HEK293 (cell line): ENCODE measurements around the gene SKAP1.

Experiments
- GFI1B ChIP-seq: fragments of 450-650 bp; formaldehyde crosslinking; IDR thresholded peaks from 2 replicates; pipeline ENCODE4 v1.5.1; 2016; ENCODE audit warnings: missing biosample characterization, missing genetic modification characterization
- GLI4 ChIP-seq: fragments of 450-650 bp; formaldehyde crosslinking; IDR thresholded peaks from 2 replicates; pipeline ENCODE4 v1.5.1; 2016; ENCODE audit warnings: missing biosample characterization, missing genetic modification characterization
- HOXC10 ChIP-seq: sonication (generic); formaldehyde crosslinking; IDR thresholded peaks from 2 replicates; pipeline ENCODE4 v1.8.1; 2023; ENCODE audit warnings: mild to moderate bottlenecking, missing genetic modification reagents
- KLF8 ChIP-seq: fragments of 450-650 bp; formaldehyde crosslinking; IDR thresholded peaks from 2 replicates; pipeline ENCODE4 v1.5.1; 2016; ENCODE audit warnings: missing biosample characterization, missing genetic modification characterization
- MEIS1 ChIP-seq: sonication (generic); formaldehyde crosslinking; IDR thresholded peaks from 2 replicates; pipeline ENCODE4 v1.8.1; 2022; ENCODE audit warnings: missing genetic modification reagents, mild to moderate bottlenecking, borderline replicate concordance
- SP7 ChIP-seq: fragments of 450-650 bp; formaldehyde crosslinking; IDR thresholded peaks from 2 replicates; pipeline ENCODE4 v1.5.1; 2016; ENCODE audit warnings: missing biosample characterization, missing genetic modification characterization
- TCF7L2 ChIP-seq: IDR thresholded peaks from 2 replicates; pipeline ENCODE4 v1.6.1; 2011; ENCODE audit warnings: low read depth, mild to moderate bottlenecking, inconsistent platforms, low read length, moderate library complexity, borderline replicate concordance
- YY1 ChIP-seq: fragments of 450-650 bp; formaldehyde crosslinking; IDR thresholded peaks from 2 replicates; pipeline ENCODE4 v1.5.1; 2018; ENCODE audit warnings: missing biosample characterization, missing genetic modification characterization
- ZBTB7A ChIP-seq: fragments of 450-650 bp; formaldehyde crosslinking; IDR thresholded peaks from 2 replicates; pipeline ENCODE4 v1.5.1; 2016; ENCODE audit warnings: low read depth, missing biosample characterization, missing genetic modification characterization
- ZEB2 ChIP-seq: fragments of 450-650 bp; formaldehyde crosslinking; IDR thresholded peaks from 2 replicates; pipeline ENCODE4 v1.5.1; 2016; ENCODE audit warnings: missing biosample characterization, missing genetic modification characterization
- ZFP41 ChIP-seq: fragments of 450-650 bp; formaldehyde crosslinking; IDR thresholded peaks from 2 replicates; pipeline ENCODE4 v1.5.1; 2016; ENCODE audit warnings: missing biosample characterization, missing genetic modification characterization, borderline replicate concordance
- ZNF121 ChIP-seq: fragments of 450-650 bp; formaldehyde crosslinking; IDR thresholded peaks from 2 replicates; pipeline ENCODE4 v1.5.1; 2016; ENCODE audit warnings: missing biosample characterization, missing genetic modification characterization
- ZNF138 ChIP-seq: fragments of 450-650 bp; formaldehyde crosslinking; IDR thresholded peaks from 2 replicates; pipeline ENCODE4 v1.5.1; 2016; ENCODE audit warnings: missing biosample characterization, missing genetic modification characterization, borderline replicate concordance
- ZNF146 ChIP-seq: fragments of 450-650 bp; formaldehyde crosslinking; IDR thresholded peaks from 2 replicates; pipeline ENCODE4 v1.5.1; 2016; ENCODE audit warnings: missing biosample characterization, missing genetic modification characterization
- ZNF19 ChIP-seq: fragments of 450-650 bp; formaldehyde crosslinking; IDR thresholded peaks from 2 replicates; pipeline ENCODE4; 2016; ENCODE audit warnings: missing biosample characterization, missing genetic modification characterization, low read depth
- ZNF221 ChIP-seq: fragments of 450-650 bp; formaldehyde crosslinking; IDR thresholded peaks from 2 replicates; pipeline ENCODE4 v1.5.1; 2017; ENCODE audit warnings: missing biosample characterization, missing genetic modification characterization, borderline replicate concordance
- ZNF324 ChIP-seq: fragments of 450-650 bp; formaldehyde crosslinking; IDR thresholded peaks from 2 replicates; pipeline ENCODE4 v1.5.1; 2016; ENCODE audit warnings: missing biosample characterization, missing genetic modification characterization
- ZNF354C ChIP-seq: fragments of 450-650 bp; formaldehyde crosslinking; IDR thresholded peaks from 2 replicates; pipeline ENCODE4 v1.5.1; 2016; ENCODE audit warnings: missing biosample characterization, missing genetic modification characterization, low read depth, borderline replicate concordance
- ZNF391 ChIP-seq: fragments of 450-650 bp; formaldehyde crosslinking; IDR thresholded peaks from 2 replicates; pipeline ENCODE4 v1.5.1; 2016; ENCODE audit warnings: low read depth, missing biosample characterization, missing genetic modification characterization, borderline replicate concordance
- ZNF394 ChIP-seq: fragments of 450-650 bp; formaldehyde crosslinking; IDR thresholded peaks from 2 replicates; pipeline ENCODE4 v1.5.1; 2016; ENCODE audit warnings: missing biosample characterization, missing genetic modification characterization, mild to moderate bottlenecking, moderate library complexity, borderline replicate concordance
- ZNF529 ChIP-seq: fragments of 450-650 bp; formaldehyde crosslinking; IDR thresholded peaks from 2 replicates; pipeline ENCODE4 v1.5.1; 2017; ENCODE audit warnings: missing genetic modification characterization, missing biosample characterization; ENCODE audit not compliant: insufficient replicate concordance
- ZNF629 ChIP-seq: fragments of 450-650 bp; formaldehyde crosslinking; IDR thresholded peaks from 2 replicates; pipeline ENCODE4 v1.5.1; 2017; ENCODE audit warnings: missing biosample characterization, missing genetic modification characterization
- ZNF670 ChIP-seq: fragments of 450-650 bp; formaldehyde crosslinking; IDR thresholded peaks from 2 replicates; pipeline ENCODE4 v1.5.1; 2016; ENCODE audit warnings: missing biosample characterization, missing genetic modification characterization, low read depth
- ZNF701 ChIP-seq: fragments of 450-650 bp; formaldehyde crosslinking; IDR thresholded peaks from 2 replicates; pipeline ENCODE4 v1.5.1; 2016; ENCODE audit warnings: missing biosample characterization, missing genetic modification characterization
- ZNF768 ChIP-seq: fragments of 450-650 bp; formaldehyde crosslinking; IDR thresholded peaks from 2 replicates; pipeline ENCODE4 v1.5.1; 2018; ENCODE audit warnings: missing biosample characterization, mild to moderate bottlenecking, missing genetic modification characterization
- ZNF785 ChIP-seq: fragments of 450-650 bp; formaldehyde crosslinking; IDR thresholded peaks from 2 replicates; pipeline ENCODE4 v1.5.1; 2016; ENCODE audit warnings: missing biosample characterization, missing genetic modification characterization
- ZSCAN30 ChIP-seq: fragments of 450-650 bp; IDR thresholded peaks from 2 replicates; pipeline ENCODE4 v1.5.1; 2018; ENCODE audit warnings: missing biosample characterization, mild to moderate bottlenecking, missing genetic modification characterization, moderate library complexity
- TF ChIP-seq, protein P1 (sequence below): fragments of 450-650 bp; formaldehyde crosslinking; IDR thresholded peaks from 2 replicates; pipeline ENCODE4 v1.5.1; 2016; ENCODE audit warnings: missing biosample characterization, missing genetic modification characterization
- TF ChIP-seq, protein P2 (sequence below): fragments of 450-650 bp; formaldehyde crosslinking; IDR thresholded peaks from 2 replicates; pipeline ENCODE4 v1.5.1; 2016; ENCODE audit warnings: missing biosample characterization, missing genetic modification characterization, low read depth
- TF ChIP-seq, protein P3 (sequence below): fragments of 450-650 bp; formaldehyde crosslinking; IDR thresholded peaks from 2 replicates; pipeline ENCODE4 v1.5.1; 2016; ENCODE audit warnings: missing biosample characterization, missing genetic modification characterization
- TF ChIP-seq, protein P4 (sequence below): fragments of 450-650 bp; formaldehyde crosslinking; IDR thresholded peaks from 2 replicates; pipeline ENCODE4 v1.5.1; 2016; ENCODE audit warnings: missing biosample characterization, missing genetic modification characterization

The SKAP1 gene

DNA sequence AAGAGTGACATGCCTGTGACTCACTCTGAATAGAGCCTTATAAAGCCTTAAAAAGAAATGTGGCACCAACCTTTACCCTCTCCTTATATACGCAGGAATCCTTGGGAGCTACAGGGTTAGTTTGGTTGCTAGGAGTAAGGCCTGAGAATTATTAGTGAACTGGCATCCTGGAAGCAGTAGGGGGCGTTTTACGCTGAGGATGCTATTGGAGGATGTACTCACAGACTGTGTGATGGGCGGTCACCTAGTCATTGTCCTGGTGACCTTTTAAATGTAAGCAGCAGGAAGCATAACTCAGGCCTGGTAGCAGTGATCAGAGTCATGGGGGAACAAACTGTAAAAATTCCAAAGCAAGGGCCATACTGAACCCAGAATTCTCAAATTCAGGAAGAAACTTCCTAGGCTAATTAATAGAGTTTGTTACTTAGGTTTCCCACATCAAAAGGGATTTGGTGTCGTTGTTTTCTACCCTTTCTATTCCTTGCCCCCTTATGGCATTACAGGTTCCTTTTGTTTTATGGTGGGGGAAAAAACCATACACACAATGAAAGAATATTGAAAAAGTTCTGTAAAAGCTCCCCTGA lies 168.6 kb downstream of the SKAP1 start (continued):
- TF ChIP-seq, protein P1, sequence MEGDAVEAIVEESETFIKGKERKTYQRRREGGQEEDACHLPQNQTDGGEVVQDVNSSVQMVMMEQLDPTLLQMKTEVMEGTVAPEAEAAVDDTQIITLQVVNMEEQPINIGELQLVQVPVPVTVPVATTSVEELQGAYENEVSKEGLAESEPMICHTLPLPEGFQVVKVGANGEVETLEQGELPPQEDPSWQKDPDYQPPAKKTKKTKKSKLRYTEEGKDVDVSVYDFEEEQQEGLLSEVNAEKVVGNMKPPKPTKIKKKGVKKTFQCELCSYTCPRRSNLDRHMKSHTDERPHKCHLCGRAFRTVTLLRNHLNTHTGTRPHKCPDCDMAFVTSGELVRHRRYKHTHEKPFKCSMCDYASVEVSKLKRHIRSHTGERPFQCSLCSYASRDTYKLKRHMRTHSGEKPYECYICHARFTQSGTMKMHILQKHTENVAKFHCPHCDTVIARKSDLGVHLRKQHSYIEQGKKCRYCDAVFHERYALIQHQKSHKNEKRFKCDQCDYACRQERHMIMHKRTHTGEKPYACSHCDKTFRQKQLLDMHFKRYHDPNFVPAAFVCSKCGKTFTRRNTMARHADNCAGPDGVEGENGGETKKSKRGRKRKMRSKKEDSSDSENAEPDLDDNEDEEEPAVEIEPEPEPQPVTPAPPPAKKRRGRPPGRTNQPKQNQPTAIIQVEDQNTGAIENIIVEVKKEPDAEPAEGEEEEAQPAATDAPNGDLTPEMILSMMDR (tag by site-specific recombination) = peak; percentile 47; the same call in 1 of the 2 replicates
- no peak for TF ChIP-seq TCF7L2
- no peak for TF ChIP-seq ZNF138 (tag by site-specific recombination)
- TF ChIP-seq, protein P2, sequence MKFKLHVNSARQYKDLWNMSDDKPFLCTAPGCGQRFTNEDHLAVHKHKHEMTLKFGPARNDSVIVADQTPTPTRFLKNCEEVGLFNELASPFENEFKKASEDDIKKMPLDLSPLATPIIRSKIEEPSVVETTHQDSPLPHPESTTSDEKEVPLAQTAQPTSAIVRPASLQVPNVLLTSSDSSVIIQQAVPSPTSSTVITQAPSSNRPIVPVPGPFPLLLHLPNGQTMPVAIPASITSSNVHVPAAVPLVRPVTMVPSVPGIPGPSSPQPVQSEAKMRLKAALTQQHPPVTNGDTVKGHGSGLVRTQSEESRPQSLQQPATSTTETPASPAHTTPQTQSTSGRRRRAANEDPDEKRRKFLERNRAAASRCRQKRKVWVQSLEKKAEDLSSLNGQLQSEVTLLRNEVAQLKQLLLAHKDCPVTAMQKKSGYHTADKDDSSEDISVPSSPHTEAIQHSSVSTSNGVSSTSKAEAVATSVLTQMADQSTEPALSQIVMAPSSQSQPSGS (tag by site-specific recombination) = no peak
- TF ChIP-seq KLF8 (tag by site-specific recombination) = no peak
- TF ChIP-seq YY1 = no peak
- TF ChIP-seq ZNF394 = no peak
- no peak for TF ChIP-seq ZBTB7A (tag by site-specific recombination)
- TF ChIP-seq ZNF391 (tag by site-specific recombination) = no peak
- no peak for TF ChIP-seq HOXC10 (CRISPR knock-in tag)
- no peak for TF ChIP-seq ZNF768 (tag by site-specific recombination)
- no peak for TF ChIP-seq GFI1B (tag by site-specific recombination)
- no peak for TF ChIP-seq ZFP41 (tag by site-specific recombination)
- TF ChIP-seq ZNF146 (tag by site-specific recombination) = no peak
- TF ChIP-seq, protein P3, sequence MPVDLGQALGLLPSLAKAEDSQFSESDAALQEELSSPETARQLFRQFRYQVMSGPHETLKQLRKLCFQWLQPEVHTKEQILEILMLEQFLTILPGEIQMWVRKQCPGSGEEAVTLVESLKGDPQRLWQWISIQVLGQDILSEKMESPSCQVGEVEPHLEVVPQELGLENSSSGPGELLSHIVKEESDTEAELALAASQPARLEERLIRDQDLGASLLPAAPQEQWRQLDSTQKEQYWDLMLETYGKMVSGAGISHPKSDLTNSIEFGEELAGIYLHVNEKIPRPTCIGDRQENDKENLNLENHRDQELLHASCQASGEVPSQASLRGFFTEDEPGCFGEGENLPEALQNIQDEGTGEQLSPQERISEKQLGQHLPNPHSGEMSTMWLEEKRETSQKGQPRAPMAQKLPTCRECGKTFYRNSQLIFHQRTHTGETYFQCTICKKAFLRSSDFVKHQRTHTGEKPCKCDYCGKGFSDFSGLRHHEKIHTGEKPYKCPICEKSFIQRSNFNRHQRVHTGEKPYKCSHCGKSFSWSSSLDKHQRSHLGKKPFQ (tag by site-specific recombination) = no peak
- TF ChIP-seq SP7 (tag by site-specific recombination) = peak; percentile 65
- no peak for TF ChIP-seq ZNF221
- TF ChIP-seq GLI4 (tag by site-specific recombination) = no peak
- TF ChIP-seq ZNF670 (tag by site-specific recombination) = no peak
- no peak for TF ChIP-seq ZSCAN30 (tag by site-specific recombination)
- TF ChIP-seq ZNF785 = no peak
- TF ChIP-seq ZNF701 (tag by site-specific recombination) = no peak
- no peak for TF ChIP-seq MEIS1 (CRISPR knock-in tag)
- no peak for TF ChIP-seq ZNF324 (tag by site-specific recombination)
- TF ChIP-seq ZNF354C (tag by site-specific recombination) = no peak
- TF ChIP-seq ZNF529 = no peak
- no peak for TF ChIP-seq ZEB2 (tag by site-specific recombination)
- TF ChIP-seq ZNF121 (tag by site-specific recombination) = no peak
- no peak for TF ChIP-seq ZNF629 (tag by site-specific recombination)
- no peak for TF ChIP-seq ZNF19 (tag by site-specific recombination)
- TF ChIP-seq, protein P4, sequence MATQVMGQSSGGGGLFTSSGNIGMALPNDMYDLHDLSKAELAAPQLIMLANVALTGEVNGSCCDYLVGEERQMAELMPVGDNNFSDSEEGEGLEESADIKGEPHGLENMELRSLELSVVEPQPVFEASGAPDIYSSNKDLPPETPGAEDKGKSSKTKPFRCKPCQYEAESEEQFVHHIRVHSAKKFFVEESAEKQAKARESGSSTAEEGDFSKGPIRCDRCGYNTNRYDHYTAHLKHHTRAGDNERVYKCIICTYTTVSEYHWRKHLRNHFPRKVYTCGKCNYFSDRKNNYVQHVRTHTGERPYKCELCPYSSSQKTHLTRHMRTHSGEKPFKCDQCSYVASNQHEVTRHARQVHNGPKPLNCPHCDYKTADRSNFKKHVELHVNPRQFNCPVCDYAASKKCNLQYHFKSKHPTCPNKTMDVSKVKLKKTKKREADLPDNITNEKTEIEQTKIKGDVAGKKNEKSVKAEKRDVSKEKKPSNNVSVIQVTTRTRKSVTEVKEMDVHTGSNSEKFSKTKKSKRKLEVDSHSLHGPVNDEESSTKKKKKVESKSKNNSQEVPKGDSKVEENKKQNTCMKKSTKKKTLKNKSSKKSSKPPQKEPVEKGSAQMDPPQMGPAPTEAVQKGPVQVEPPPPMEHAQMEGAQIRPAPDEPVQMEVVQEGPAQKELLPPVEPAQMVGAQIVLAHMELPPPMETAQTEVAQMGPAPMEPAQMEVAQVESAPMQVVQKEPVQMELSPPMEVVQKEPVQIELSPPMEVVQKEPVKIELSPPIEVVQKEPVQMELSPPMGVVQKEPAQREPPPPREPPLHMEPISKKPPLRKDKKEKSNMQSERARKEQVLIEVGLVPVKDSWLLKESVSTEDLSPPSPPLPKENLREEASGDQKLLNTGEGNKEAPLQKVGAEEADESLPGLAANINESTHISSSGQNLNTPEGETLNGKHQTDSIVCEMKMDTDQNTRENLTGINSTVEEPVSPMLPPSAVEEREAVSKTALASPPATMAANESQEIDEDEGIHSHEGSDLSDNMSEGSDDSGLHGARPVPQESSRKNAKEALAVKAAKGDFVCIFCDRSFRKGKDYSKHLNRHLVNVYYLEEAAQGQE (tag by site-specific recombination) = no peak
